Upper lobe of right lung (tissue), 1 donor: ENCODE measurements around the gene ARMC2. TPM values are rescaled to one million over a fixed set of nuclear protein-coding genes. Genes with fewer than 3 reads are reported as not detected.

ENCODE experiments used
- ATAC-seq: fragments of 200-7000 bp; cut with Tn5 transposase; one replicate; pipeline ENCODE4 v1.9.1; 2020; ENCODE audit warnings: mild to moderate bottlenecking, moderate library complexity
- DNase-seq: peaks from one replicate; pipeline ENCODE4 v3.0.0-alpha.2; 2020
- H3K27ac ChIP-seq: fragments of 200-600 bp; one replicate; pipeline ENCODE4 v1.8.0; 2022
- H3K27me3 ChIP-seq: fragments of 200-600 bp; one replicate; pipeline ENCODE4 v1.8.0; 2022; ENCODE audit warnings: mild to moderate bottlenecking
- H3K36me3 ChIP-seq: fragments of 200-600 bp; one replicate; pipeline ENCODE4 v1.8.0; 2022
- H3K4me1 ChIP-seq: fragments of 200-600 bp; one replicate; pipeline ENCODE4 v1.8.0; 2022
- H3K4me3 ChIP-seq: fragments of 200-600 bp; one replicate; pipeline ENCODE4 v1.8.0; 2022; ENCODE audit warnings: mild to moderate bottlenecking
- H3K9me3 ChIP-seq: fragments of 200-600 bp; one replicate; pipeline ENCODE4 v1.8.0; 2022
- intact Hi-C: fragments of 100-400 bp; cut with DNase I; formaldehyde crosslinking; loops from one replicate; pipeline ENCODE4 v1.11.0; 2022
- total RNA-seq: library from RNA; stranded (reverse); fragmentation: NEBNext Ultra II Directional; extraction: Animal tissue kit (Norgen Biotek cat#: 25700); gene quantifications from one replicate; pipeline ENCODE4 v1.2.1, GENCODE V29; 2021
- TF ChIP-seq, protein P1 (sequence below): fragments of 200-600 bp; IDR thresholded peaks from one replicate; pipeline ENCODE4 v1.8.0; 2022; ENCODE audit warnings: antibody characterized with exemption
- donor health status: DM: no; HTN: yes; CAD: no; lungs with severe emphysema.

Gene ARMC2
- total RNA-seq, 1 donor from 2014 or later, result 5.8 TPM

DNA sequence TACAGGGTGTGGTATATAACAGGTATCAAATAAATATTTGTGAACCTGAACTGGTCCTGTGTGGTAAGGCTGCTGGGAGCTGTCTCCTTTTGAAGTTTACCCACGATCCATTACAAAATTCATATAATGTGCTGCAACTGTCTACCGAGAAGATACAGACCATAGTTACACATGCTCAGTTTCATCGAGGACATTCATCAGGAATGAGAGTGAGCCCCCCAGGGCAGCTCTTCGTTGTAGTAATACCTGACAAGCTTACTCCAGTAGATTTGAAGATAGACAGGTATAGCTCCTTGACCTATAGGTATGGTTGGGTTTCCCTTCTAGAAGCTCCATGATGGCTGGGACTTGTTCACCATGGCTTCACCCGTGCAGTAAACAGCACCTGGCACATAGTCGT, 25.7 kb downstream of the ARMC2 start:
- peak overlapping the region; percentile 75 for H3K27ac ChIP-seq
- H3K4me1 ChIP-seq, result peaks cover 56% of the 10 kb centered on the region
- TF ChIP-seq, protein P1, sequence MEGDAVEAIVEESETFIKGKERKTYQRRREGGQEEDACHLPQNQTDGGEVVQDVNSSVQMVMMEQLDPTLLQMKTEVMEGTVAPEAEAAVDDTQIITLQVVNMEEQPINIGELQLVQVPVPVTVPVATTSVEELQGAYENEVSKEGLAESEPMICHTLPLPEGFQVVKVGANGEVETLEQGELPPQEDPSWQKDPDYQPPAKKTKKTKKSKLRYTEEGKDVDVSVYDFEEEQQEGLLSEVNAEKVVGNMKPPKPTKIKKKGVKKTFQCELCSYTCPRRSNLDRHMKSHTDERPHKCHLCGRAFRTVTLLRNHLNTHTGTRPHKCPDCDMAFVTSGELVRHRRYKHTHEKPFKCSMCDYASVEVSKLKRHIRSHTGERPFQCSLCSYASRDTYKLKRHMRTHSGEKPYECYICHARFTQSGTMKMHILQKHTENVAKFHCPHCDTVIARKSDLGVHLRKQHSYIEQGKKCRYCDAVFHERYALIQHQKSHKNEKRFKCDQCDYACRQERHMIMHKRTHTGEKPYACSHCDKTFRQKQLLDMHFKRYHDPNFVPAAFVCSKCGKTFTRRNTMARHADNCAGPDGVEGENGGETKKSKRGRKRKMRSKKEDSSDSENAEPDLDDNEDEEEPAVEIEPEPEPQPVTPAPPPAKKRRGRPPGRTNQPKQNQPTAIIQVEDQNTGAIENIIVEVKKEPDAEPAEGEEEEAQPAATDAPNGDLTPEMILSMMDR, result no peak
- H3K9me3 ChIP-seq, result no peaks in the 10 kb centered on the region
- H3K4me3 ChIP-seq, result no peak overlapping the region
- no peak for ATAC-seq
- no peaks in the 10 kb centered on the region for H3K36me3 ChIP-seq
- intact Hi-C loops, result no loop called here
- no peak for DNase-seq
- H3K27me3 ChIP-seq, result no peaks in the 10 kb centered on the region

DNA sequence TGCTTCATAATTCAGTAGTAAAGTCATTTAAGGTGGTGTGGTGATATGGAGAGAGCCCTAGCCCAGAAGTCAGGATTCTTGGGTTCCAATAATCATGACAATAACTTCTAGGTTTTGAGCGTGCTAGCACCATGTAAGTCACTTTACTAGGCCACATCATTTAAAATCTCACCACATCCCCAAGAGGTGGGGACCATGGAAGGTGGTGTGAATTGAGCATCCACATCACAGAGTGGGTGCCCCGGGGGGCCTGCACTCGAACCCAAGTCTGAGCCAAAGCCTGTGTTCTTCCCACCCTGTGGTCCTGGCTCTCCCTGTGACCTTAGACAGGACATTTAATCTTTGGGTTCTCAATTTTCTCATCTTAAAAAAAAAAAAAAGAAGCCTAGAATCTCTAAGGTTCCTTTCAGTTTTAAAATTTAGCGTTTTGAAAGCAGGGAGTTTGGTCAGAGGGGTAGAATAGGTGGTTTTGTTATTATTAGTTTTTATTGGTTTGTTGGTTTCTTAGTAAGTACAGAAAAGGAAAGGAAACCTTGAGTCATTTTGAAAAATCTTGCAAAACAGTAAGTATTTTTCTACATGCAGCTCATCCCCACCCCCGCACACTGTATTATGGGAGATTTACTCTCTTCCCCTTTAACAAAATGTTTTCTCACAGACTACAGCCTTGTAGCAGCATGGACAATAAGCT, 26.4 kb downstream of the ARMC2 start:
- no peak overlapping the region for H3K4me3 ChIP-seq
- H3K27ac ChIP-seq, result peak overlapping the region; percentile 75
- H3K36me3 ChIP-seq, result no peaks in the 10 kb centered on the region
- intact Hi-C loops, result no loop called here
- DNase-seq (no peak), ATAC-seq (peak; percentile 60)
- no peaks in the 10 kb centered on the region for H3K27me3 ChIP-seq
- no peaks in the 10 kb centered on the region for H3K9me3 ChIP-seq
- TF ChIP-seq, protein P1, result no peak
- peaks cover 56% of the 10 kb centered on the region for H3K4me1 ChIP-seq

- H3K4me3 ChIP-seq, result no peak overlapping the region
- DNase-seq, result no peak
- peaks cover 56% of the 10 kb centered on the region for H3K4me1 ChIP-seq
- no peaks in the 10 kb centered on the region for H3K9me3 ChIP-seq
- no peak for ATAC-seq
- TF ChIP-seq, protein P1, result no peak
- H3K27ac ChIP-seq, result peak overlapping the region; percentile 61
- no peaks in the 10 kb centered on the region for H3K36me3 ChIP-seq
- H3K27me3 ChIP-seq, result no peaks in the 10 kb centered on the region
- intact Hi-C loops, result no loop called here
Measured at GRCh38 chr6:108875161-108875555, 26.9 kb downstream of the ARMC2 start.

DNA sequence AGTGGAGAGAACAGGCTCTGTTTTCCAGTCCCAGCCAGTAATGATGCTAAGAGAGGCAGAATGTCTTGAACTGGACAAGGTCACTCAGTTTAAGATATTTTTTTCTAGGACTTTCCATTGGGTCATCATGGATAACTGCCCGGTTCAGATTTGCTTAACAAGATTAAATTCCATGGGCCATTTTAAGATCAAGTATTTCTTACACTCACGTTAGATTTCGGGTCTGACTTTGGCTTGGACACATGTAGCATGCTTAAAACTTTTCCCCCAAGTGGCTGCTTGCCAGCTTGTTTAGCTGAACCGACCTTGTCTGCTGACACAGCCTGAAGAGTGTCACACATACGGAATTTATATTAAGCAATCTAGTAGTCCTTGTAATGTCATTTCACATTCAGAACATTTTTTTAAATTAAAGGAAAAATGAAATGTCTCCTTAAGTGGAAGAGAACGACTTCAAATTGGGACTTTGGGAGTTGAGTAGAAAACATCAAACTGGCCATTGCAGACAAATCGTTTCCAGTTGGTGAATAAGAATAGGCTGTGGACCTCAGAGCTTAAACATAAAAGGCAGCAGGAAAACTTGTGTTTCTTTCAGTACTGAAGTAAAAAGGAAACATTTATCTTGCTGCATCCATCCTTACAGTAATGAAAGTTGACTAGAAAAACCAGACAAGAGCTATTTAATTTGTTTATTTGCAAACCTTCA, 29.0 kb downstream of the ARMC2 start:
- TF ChIP-seq, protein P1, result no peak
- H3K36me3 ChIP-seq, result no peaks in the 10 kb centered on the region
- peaks cover 48% of the 10 kb centered on the region for H3K4me1 ChIP-seq
- H3K27ac ChIP-seq, result peak overlapping the region; percentile 51
- H3K9me3 ChIP-seq, result no peaks in the 10 kb centered on the region
- ATAC-seq, result peak; percentile 52
- DNase-seq, result no peak
- H3K4me3 ChIP-seq, result no peak overlapping the region
- intact Hi-C loops, result no loop called here
- H3K27me3 ChIP-seq, result no peaks in the 10 kb centered on the region

GRCh38 chr6:108878942-108879341, 30.7 kb downstream of the ARMC2 start:
- H3K27ac ChIP-seq, result no peak overlapping the region
- intact Hi-C loops, result no loop called here
- TF ChIP-seq, protein P1, result no peak
- H3K36me3 ChIP-seq, result no peaks in the 10 kb centered on the region
- H3K9me3 ChIP-seq, result no peaks in the 10 kb centered on the region
- no peak for DNase-seq
- H3K27me3 ChIP-seq, result no peaks in the 10 kb centered on the region
- peaks cover 33% of the 10 kb centered on the region for H3K4me1 ChIP-seq
- no peak overlapping the region for H3K4me3 ChIP-seq
- no peak for ATAC-seq
